Measurements from ENCODE around the gene RALGDS.

Gene RALGDS

DNA sequence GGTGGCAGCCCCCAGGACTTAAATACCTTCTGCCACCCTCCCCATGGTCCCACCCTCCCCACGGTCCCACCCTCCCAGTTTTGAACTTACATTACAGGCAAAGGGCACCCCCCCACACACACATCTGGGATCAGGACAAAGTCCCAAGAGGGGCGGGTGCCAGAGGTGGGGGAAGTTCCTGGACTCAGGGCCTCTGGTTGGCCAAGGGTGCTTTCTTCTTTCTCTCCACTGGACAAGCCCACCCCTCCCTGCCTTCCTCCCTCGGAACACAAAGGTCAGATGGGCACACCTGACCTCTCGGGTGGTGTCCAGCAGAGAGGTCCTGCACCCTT lies 19.1 kb upstream of the RALGDS start:
- Histone ChIP-seq H3K27me3 (ENCODE audit: insufficient read depth, poor library complexity, severe bottlenecking) (no peaks in the 10 kb centered on the region), H3K4me3 (replicated peaks; ENCODE audit: insufficient read depth, low read length) (no peak overlapping the region), H3K27ac (replicated peaks) (no peak overlapping the region)
- TF ChIP-seq, protein P1, sequence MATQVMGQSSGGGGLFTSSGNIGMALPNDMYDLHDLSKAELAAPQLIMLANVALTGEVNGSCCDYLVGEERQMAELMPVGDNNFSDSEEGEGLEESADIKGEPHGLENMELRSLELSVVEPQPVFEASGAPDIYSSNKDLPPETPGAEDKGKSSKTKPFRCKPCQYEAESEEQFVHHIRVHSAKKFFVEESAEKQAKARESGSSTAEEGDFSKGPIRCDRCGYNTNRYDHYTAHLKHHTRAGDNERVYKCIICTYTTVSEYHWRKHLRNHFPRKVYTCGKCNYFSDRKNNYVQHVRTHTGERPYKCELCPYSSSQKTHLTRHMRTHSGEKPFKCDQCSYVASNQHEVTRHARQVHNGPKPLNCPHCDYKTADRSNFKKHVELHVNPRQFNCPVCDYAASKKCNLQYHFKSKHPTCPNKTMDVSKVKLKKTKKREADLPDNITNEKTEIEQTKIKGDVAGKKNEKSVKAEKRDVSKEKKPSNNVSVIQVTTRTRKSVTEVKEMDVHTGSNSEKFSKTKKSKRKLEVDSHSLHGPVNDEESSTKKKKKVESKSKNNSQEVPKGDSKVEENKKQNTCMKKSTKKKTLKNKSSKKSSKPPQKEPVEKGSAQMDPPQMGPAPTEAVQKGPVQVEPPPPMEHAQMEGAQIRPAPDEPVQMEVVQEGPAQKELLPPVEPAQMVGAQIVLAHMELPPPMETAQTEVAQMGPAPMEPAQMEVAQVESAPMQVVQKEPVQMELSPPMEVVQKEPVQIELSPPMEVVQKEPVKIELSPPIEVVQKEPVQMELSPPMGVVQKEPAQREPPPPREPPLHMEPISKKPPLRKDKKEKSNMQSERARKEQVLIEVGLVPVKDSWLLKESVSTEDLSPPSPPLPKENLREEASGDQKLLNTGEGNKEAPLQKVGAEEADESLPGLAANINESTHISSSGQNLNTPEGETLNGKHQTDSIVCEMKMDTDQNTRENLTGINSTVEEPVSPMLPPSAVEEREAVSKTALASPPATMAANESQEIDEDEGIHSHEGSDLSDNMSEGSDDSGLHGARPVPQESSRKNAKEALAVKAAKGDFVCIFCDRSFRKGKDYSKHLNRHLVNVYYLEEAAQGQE (IDR thresholded peaks at IDR 0.05; ENCODE audit: insufficient replicate concordance, low read depth): no peak
- TF ChIP-seq, protein P2, sequence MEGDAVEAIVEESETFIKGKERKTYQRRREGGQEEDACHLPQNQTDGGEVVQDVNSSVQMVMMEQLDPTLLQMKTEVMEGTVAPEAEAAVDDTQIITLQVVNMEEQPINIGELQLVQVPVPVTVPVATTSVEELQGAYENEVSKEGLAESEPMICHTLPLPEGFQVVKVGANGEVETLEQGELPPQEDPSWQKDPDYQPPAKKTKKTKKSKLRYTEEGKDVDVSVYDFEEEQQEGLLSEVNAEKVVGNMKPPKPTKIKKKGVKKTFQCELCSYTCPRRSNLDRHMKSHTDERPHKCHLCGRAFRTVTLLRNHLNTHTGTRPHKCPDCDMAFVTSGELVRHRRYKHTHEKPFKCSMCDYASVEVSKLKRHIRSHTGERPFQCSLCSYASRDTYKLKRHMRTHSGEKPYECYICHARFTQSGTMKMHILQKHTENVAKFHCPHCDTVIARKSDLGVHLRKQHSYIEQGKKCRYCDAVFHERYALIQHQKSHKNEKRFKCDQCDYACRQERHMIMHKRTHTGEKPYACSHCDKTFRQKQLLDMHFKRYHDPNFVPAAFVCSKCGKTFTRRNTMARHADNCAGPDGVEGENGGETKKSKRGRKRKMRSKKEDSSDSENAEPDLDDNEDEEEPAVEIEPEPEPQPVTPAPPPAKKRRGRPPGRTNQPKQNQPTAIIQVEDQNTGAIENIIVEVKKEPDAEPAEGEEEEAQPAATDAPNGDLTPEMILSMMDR (IDR thresholded peaks at IDR 0.05; ENCODE audit: insufficient read depth, low read length): no peak
- no peak for DNase-seq (ENCODE audit: low read depth in 1 of 2, low spot score in 1 of 2)

DNA sequence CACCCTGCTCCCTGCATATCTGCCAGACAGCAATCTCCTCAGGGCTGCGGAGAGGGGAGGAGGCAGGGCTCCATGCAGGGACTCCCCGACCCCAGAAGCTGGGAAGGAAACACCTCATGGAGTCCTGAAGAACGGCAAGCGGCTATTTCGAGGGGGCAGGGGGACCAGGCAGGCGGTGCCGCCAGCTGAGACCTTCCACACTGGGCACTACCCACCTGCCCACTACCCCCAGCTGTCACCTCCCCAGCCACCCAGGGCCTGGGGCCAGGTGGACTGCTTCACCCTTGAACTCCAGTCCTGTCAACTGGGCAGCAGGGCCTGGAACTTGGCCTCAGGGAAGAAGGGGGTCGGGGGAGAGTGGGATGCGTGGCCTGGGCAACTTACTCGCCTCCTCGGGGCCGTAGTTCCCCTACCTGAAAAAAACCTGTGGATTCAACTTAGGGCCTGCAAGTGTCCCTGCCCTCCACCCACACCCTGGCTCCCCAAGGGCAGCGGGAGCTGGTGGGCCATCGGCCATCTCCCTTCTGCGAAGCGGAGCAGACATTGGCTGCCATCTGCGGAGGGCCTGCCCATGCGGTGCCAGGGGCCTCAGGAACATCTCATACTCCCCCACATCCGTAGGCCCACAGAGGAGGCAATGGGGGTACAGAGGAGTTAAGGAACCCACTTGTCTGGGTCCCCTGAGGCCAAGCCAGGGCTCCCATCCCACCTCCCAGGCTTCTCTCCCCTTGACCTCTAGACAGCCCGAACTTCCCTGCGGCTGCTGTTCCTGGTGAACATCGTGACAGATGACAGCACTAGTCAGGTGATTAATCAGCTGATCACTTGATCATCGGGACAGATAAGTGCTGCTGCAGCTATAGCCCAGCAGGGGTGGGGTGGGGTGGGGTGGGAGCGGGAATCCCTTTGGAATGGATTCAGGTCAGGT lies 18.5 kb upstream of the RALGDS start:
- no peak for DNase-seq (ENCODE audit: low read depth in 1 of 2, low spot score in 1 of 2)
- no peak for TF ChIP-seq GABPA (IDR thresholded peaks at IDR 0.05; ENCODE audit: low read depth)
- no peak for TF ChIP-seq SPI1 (IDR thresholded peaks at IDR 0.05; ENCODE audit: borderline replicate concordance, low read depth)
- no peak for TF ChIP-seq POLR2AphosphoS5 (IDR thresholded peaks at IDR 0.05; ENCODE audit: low read depth)
- TF ChIP-seq, protein P1 (IDR thresholded peaks at IDR 0.05; ENCODE audit: insufficient replicate concordance, low read depth): no peak
- TF ChIP-seq, protein P2 (IDR thresholded peaks at IDR 0.05; ENCODE audit: insufficient read depth, low read length): no peak
- no peak overlapping the region for H3K4me3 ChIP-seq (replicated peaks; ENCODE audit: insufficient read depth, low read length)

DNA sequence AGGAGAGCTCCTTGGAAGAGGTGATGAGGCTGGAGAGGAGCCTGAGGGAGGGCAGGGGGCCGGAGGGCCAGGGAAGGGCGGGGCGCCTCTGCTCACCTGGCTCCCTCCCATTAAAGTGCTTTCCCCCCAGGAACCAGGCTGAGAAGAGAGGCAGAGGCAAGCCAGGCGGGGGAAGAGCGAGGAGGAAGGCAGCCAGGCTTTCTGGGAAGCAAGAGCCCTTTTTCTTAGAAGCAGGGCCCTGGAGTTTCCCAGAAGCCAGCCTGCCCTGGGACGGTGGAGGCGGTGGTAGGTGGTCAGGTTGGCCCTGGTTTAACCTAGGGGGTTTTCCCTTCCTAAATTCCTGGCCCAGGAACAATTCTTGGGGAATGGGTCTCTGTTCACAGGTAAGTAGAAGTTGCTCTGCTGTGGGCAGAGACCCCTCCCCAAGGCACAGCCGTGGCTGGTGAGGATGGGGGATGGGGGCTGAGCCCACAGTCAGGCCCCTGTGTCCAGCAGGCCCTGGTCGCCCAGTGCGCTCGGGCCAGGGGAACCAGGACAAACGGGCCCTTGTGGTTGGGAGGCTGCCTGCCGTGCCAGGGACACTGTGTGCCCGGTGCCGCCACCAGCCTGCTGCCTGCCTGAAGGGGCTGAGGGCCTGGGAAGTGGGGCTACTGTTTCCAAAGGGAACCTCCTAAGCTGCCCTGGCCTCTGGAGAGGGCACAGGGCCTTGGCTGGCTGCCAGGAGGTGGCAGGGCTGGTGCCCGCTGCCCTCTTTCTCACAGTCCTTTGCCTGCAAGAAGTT lies 16.6 kb upstream of the RALGDS start:
- DNase-seq (ENCODE audit: low read depth in 1 of 2, low spot score in 1 of 2): no peak
- TF ChIP-seq, protein P1 (IDR thresholded peaks at IDR 0.05; ENCODE audit: insufficient replicate concordance, low read depth): no peak
- no peak for TF ChIP-seq POLR2AphosphoS5 (IDR thresholded peaks at IDR 0.05; ENCODE audit: low read depth)
- no peak for TF ChIP-seq GABPA (IDR thresholded peaks at IDR 0.05; ENCODE audit: low read depth)
- TF ChIP-seq, protein P2 (IDR thresholded peaks at IDR 0.05; ENCODE audit: insufficient read depth, low read length): no peak
- TF ChIP-seq SPI1 (IDR thresholded peaks at IDR 0.05; ENCODE audit: borderline replicate concordance, low read depth): no peak

More for the DNA sequence above, 18.5 kb upstream of the RALGDS start:
- Histone ChIP-seq H3K27ac (replicated peaks) (no peak overlapping the region), H3K27me3 (ENCODE audit: insufficient read depth, poor library complexity, severe bottlenecking) (no peaks in the 10 kb centered on the region)

More for the DNA sequence above, 16.6 kb upstream of the RALGDS start:
- no peak overlapping the region for H3K4me3 ChIP-seq (replicated peaks; ENCODE audit: insufficient read depth, low read length)
- H3K27me3 ChIP-seq (ENCODE audit: insufficient read depth, poor library complexity, severe bottlenecking): no peaks in the 10 kb centered on the region
- H3K27ac ChIP-seq (replicated peaks): no peak overlapping the region
